ENCODE data around the gene SKI.
"Not testable (repeated sequence)": the region's sequence is repeated elsewhere in the genome, so short reads cannot be mapped to it uniquely, and the experiment has no call there.

SKI gene

GRCh38 chr1:2260917-2261316 is 32.8 kb downstream of the SKI start:
- H3K27ac ChIP-seq (ENCODE audit: low read length): no peak overlapping the region
- H3K36me3 ChIP-seq (replicated peaks; ENCODE audit: low read depth, low read length): no peaks in the 10 kb centered on the region
- H3K79me2 ChIP-seq (ENCODE audit: low read length): peaks cover 84% of the 10 kb centered on the region
- no peak for TF ChIP-seq EZH2phosphoT487 (IDR thresholded peaks at IDR 0.05; ENCODE audit: low read depth)
- H2AFZ ChIP-seq (ENCODE audit: low read depth, low read length): no peak overlapping the region
- no peak overlapping the region for H3K4me3 ChIP-seq (ENCODE audit: low read length)
- no peaks in the 10 kb centered on the region for H3K27me3 ChIP-seq (ENCODE audit: low read depth, low read length)
- H3K4me2 ChIP-seq (ENCODE audit: low read length): no peak overlapping the region
- peaks cover 1% of the 10 kb centered on the region; the same call in 1 of the 2 replicates for H3K4me1 ChIP-seq (ENCODE audit: low read length)
- H3K9me3 ChIP-seq (ENCODE audit: insufficient read depth, low read length): no peaks in the 10 kb centered on the region
- peaks cover 44% of the 10 kb centered on the region for H4K20me1 ChIP-seq (ENCODE audit: insufficient read depth, low read length)
- H3K9ac ChIP-seq (ENCODE audit: low read length): no peak overlapping the region

DNA sequence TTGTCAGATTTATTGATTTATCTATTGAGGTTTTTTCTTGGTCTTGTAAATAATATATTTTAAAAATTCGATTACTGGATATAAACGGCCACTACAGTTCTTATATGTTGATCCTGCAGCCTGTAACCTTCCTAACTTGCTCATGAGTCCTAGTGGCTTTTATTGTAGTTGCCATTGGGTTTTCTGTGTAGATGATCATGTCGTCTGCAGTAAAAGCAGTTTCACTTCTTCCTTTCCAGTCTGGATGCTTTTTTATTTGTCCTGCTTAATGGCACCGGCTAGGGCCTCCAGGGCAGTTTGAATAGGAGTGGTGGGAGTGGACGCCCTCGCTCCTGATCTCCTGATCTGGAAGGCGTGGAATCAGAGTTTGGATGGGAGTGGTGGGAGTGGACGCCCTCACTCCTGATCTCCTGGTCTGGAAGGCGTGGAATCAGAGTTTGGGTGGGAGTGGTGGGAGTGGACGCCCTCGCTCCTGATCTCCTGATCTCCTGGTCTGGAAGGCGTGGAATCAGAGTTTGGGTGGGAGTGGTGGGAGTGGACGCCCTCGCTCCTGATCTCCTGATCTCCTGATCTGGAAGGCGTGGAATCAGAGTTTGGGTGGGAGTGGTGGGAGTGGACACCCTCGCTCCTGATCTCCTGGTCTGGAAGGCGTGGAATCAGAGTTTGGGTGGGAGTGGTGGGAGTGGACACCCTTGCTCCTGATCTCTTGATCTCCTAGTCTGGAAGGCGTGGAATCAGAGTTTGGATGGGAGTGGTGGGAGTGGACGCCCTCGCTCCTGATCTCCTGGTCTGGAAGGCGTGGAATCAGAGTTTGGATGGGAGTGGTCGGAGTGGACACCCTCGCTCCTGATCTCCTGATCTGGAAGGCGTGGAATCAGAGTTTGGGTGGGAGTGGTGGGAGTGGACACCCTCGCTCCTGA is 33.6 kb downstream of the SKI start:
- peaks cover 84% of the 10 kb centered on the region for H3K79me2 ChIP-seq (ENCODE audit: low read length)

GRCh38 chr1:2266301-2266975 is 38.3 kb downstream of the SKI start:
- H3K27ac ChIP-seq (ENCODE audit: low read length): no peak overlapping the region
- H3K27me3 ChIP-seq (ENCODE audit: low read depth, low read length): no peaks in the 10 kb centered on the region
- no peak overlapping the region for H2AFZ ChIP-seq (ENCODE audit: low read depth, low read length)
- H3K4me2 ChIP-seq (ENCODE audit: low read length): no peak overlapping the region
- TF ChIP-seq, protein P1, sequence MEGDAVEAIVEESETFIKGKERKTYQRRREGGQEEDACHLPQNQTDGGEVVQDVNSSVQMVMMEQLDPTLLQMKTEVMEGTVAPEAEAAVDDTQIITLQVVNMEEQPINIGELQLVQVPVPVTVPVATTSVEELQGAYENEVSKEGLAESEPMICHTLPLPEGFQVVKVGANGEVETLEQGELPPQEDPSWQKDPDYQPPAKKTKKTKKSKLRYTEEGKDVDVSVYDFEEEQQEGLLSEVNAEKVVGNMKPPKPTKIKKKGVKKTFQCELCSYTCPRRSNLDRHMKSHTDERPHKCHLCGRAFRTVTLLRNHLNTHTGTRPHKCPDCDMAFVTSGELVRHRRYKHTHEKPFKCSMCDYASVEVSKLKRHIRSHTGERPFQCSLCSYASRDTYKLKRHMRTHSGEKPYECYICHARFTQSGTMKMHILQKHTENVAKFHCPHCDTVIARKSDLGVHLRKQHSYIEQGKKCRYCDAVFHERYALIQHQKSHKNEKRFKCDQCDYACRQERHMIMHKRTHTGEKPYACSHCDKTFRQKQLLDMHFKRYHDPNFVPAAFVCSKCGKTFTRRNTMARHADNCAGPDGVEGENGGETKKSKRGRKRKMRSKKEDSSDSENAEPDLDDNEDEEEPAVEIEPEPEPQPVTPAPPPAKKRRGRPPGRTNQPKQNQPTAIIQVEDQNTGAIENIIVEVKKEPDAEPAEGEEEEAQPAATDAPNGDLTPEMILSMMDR (IDR thresholded peaks at IDR 0.05; ENCODE audit: low read depth, low read length): no peak
- TF ChIP-seq EZH2phosphoT487 (IDR thresholded peaks at IDR 0.05; ENCODE audit: low read depth): no peak
- H3K9me3 ChIP-seq (ENCODE audit: insufficient read depth, low read length): no peaks in the 10 kb centered on the region
- no peaks in the 10 kb centered on the region for H3K36me3 ChIP-seq (replicated peaks; ENCODE audit: low read depth, low read length)
- peaks cover 84% of the 10 kb centered on the region for H3K79me2 ChIP-seq (ENCODE audit: low read length)
- no peak overlapping the region for H3K4me3 ChIP-seq (ENCODE audit: low read length)
- peaks cover 54% of the 10 kb centered on the region for H4K20me1 ChIP-seq (ENCODE audit: insufficient read depth, low read length)
- no peak overlapping the region for H3K9ac ChIP-seq (ENCODE audit: low read length)
- no peaks in the 10 kb centered on the region for H3K4me1 ChIP-seq (ENCODE audit: low read length)

More for the DNA sequence above, 33.6 kb downstream of the SKI start:
- H3K4me1 ChIP-seq (ENCODE audit: low read length); H3K27ac ChIP-seq (ENCODE audit: low read length); H3K4me3 ChIP-seq (ENCODE audit: low read length); H3K9ac ChIP-seq (ENCODE audit: low read length); H3K9me3 ChIP-seq (ENCODE audit: insufficient read depth, low read length); H2AFZ ChIP-seq (ENCODE audit: low read depth, low read length); H3K27me3 ChIP-seq (ENCODE audit: low read depth, low read length); H3K36me3 ChIP-seq (replicated peaks; ENCODE audit: low read depth, low read length); H3K4me2 ChIP-seq (ENCODE audit: low read length): not testable (repeated sequence)
- H4K20me1 ChIP-seq (ENCODE audit: insufficient read depth, low read length): peaks cover 51% of the 10 kb centered on the region

DNA sequence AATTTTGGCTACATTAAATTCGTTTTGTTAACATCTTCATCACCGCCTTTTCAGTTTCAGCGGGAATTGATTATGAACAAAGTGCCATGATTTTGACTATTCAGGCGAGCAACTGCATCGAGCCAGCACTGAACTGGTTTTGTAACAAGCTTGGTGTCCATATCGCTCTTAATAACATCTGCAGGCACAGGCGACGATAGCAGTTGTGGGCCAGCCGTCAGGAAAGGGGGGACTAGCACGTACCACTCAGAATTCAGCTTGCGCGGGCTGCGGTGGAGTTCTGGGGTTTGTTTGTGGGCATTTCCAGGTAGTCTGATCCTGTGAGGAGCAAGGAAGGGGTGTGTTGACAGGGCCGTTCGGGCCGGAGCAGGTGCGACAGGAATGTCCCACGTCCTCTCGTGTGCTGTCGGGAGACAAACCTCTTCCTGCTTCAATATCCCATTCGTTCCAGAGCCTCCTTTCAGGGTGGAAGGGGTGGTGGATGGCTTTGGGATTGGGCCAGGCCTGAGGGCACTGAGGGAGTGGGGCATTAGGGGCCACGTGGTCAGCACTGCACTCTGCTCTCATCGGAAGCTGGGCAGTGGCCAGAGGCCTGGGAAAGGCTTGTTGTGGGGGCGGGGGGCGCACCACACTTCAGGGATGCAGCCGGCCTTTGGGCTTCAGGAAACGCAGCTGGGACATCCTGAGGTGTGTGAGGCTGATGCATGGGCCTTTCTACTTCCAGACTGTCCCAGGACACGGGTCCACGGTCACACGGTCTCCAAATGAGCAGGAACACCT is 39.1 kb downstream of the SKI start:
- no peaks in the 10 kb centered on the region for H3K4me1 ChIP-seq (ENCODE audit: low read length)
- H3K4me3 ChIP-seq (ENCODE audit: low read length): no peak overlapping the region
- no peaks in the 10 kb centered on the region for H3K36me3 ChIP-seq (replicated peaks; ENCODE audit: low read depth, low read length)
- H3K79me2 ChIP-seq (ENCODE audit: low read length): peaks cover 86% of the 10 kb centered on the region
- no peak overlapping the region for H3K4me2 ChIP-seq (ENCODE audit: low read length)
- peaks cover 58% of the 10 kb centered on the region for H4K20me1 ChIP-seq (ENCODE audit: insufficient read depth, low read length)
- H3K27ac ChIP-seq (ENCODE audit: low read length): no peak overlapping the region
- H2AFZ ChIP-seq (ENCODE audit: low read depth, low read length): no peak overlapping the region
- H3K9ac ChIP-seq (ENCODE audit: low read length): no peak overlapping the region
- H3K27me3 ChIP-seq (ENCODE audit: low read depth, low read length): no peaks in the 10 kb centered on the region
- TF ChIP-seq, protein P1 (IDR thresholded peaks at IDR 0.05; ENCODE audit: low read depth, low read length): no peak
- TF ChIP-seq EZH2phosphoT487 (IDR thresholded peaks at IDR 0.05; ENCODE audit: low read depth): no peak
- no peaks in the 10 kb centered on the region for H3K9me3 ChIP-seq (ENCODE audit: insufficient read depth, low read length)

Measured in OCI-LY3 (cell line).